ENCODE measurements around the gene PDLIM3.

The PDLIM3 gene

DNA sequence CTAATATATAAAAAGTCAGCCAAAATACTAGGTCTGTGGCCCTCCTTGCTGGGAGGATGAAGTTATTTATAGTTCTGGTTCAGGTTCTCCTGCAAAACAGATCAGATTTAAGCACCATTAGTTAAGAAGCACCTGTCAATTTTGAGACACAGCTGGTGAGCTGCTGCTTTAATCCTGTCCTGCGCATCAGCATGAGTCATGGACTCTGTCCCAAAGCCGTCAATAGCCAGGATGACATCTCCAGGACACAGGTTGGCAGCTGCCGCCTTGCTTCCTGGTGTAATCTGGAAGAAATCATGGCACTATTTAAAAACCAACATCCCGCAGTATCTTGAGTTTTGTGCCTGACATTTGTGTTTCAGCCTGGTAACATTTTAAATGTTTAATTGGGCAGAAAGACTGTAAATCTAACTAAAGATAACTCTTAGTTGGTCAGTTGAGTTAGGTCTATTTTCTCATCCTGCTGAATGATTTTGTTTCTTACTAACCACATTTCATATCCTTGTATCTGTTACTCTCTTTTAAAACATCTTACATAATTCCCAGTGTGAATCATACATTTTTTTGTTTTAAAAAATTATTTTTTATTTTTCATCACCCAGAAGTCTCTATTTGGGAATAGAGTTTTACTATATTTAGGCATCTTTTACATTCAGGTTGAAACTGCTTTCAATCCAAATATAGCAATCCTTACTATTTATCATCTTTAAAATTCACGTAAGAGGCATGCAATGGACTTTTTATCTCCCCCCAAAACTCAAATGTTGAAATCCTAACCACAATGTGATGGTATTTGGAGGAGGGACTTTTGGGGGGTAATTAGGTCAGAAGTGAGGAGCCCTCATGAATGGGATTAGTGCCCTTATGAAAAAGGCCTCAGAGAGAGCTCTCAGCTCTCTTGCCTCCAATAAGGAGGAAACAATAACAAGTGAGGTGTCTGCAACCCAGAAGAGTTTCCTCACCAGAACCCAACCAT lies 10.1 kb downstream of the PDLIM3 start:
- no peaks in the 10 kb centered on the region for H3K79me1 ChIP-seq (replicated peaks; ENCODE audit: low read length, poor library complexity, severe bottlenecking)
- H2BK12ac ChIP-seq (ENCODE audit: low read length in 2 of 2), result no peak overlapping the region
- H3K4ac ChIP-seq (ENCODE audit: low read depth in 1 of 2, low read length in 2 of 2), result no peak overlapping the region
- no peak overlapping the region for H3K4me2 ChIP-seq (ENCODE audit: low read length, poor library complexity, severe bottlenecking)
- no peak overlapping the region for H2BK15ac ChIP-seq (ENCODE audit: low read depth, poor library complexity, severe bottlenecking)
- no peak overlapping the region for H3K23ac ChIP-seq (ENCODE audit: low read length in 2 of 2)
- no peak overlapping the region for H3K18ac ChIP-seq (ENCODE audit: low read depth in 1 of 2, low read length in 2 of 2)
- H2BK5ac ChIP-seq (ENCODE audit: low read depth, low read length, poor library complexity, severe bottlenecking), result no peak overlapping the region
- peaks cover 4 to 9% of the 10 kb centered on the region in 2 experiments for H3K27me3 ChIP-seq (ENCODE audit: control insufficient read depth in 1 of 2, insufficient read depth in 1 of 2, low read length in 2 of 2)
- peaks cover 14% of the 10 kb centered on the region for H3K9me3 ChIP-seq (ENCODE audit: control insufficient read depth, low read length)
- no peak overlapping the region for H4K91ac ChIP-seq (ENCODE audit: low read length)
- H3K4me1 ChIP-seq (ENCODE audit: control insufficient read depth, insufficient read depth, low read depth, low read length), result no peaks in the 10 kb centered on the region
- DNase-seq, result peak; percentile 36
- H2AFZ ChIP-seq (ENCODE audit: low read depth, low read length), result no peak overlapping the region
- H3K4me3 ChIP-seq (ENCODE audit: insufficient read depth in 1 of 2, low read depth in 1 of 2, low read length in 2 of 2), result no peak overlapping the region
- 79% methylated on average over 4 of the region's 5 CpGs for WGBS
- H3K36me3 ChIP-seq (ENCODE audit: control insufficient read depth in 1 of 2, insufficient read depth in 2 of 2, low read depth in 1 of 2, low read length in 2 of 2), result no peaks in the 10 kb centered on the region
- no peak overlapping the region for H3K27ac ChIP-seq (ENCODE audit: low read length, poor library complexity, severe bottlenecking)
- H2BK120ac ChIP-seq (ENCODE audit: low read depth, low read length), result no peak overlapping the region
- H3K9ac ChIP-seq (ENCODE audit: low read length), result no peak overlapping the region
- H4K8ac ChIP-seq (ENCODE audit: low read length), result no peak overlapping the region
- H2AK5ac ChIP-seq (ENCODE audit: low read length, severe bottlenecking), result no peak overlapping the region
- no peak overlapping the region for H3K14ac ChIP-seq (ENCODE audit: low read length in 2 of 2)

DNA sequence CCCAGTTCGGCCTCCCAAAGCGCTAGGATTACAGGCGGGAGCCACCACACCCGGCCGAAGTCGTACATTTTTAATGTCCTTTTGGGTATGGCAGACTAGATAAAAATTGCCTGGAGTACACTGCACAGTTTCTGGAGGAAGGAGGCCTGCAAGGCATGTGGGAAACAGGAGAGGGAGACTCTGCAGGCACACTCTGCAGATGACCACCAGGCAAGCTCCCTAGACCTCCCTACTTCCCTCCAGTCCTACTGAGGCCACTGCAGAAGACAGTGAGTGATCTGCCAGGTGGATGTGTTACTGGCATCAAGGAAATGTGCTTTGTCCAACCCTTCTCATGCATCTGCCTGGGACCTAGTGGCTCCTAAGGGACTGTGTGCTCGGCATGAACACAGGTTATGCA lies 11.4 kb downstream of the PDLIM3 start:
- H3K4me2 ChIP-seq (ENCODE audit: low read length, poor library complexity, severe bottlenecking), result no peak overlapping the region
- H3K9me3 ChIP-seq (ENCODE audit: control insufficient read depth, low read length), result peaks cover 14% of the 10 kb centered on the region
- no peak overlapping the region for H4K8ac ChIP-seq (ENCODE audit: low read length)
- H3K18ac ChIP-seq (ENCODE audit: low read depth in 1 of 2, low read length in 2 of 2), result no peak overlapping the region
- H3K27ac ChIP-seq (ENCODE audit: low read length, poor library complexity, severe bottlenecking), result no peak overlapping the region
- no peaks in the 10 kb centered on the region for H3K27me3 ChIP-seq (ENCODE audit: control insufficient read depth in 1 of 2, insufficient read depth in 1 of 2, low read length in 2 of 2)
- no peak for DNase-seq
- no peak overlapping the region for H2BK120ac ChIP-seq (ENCODE audit: low read depth, low read length)
- no peak overlapping the region for H3K4me3 ChIP-seq (ENCODE audit: insufficient read depth in 1 of 2, low read depth in 1 of 2, low read length in 2 of 2)
- no peak overlapping the region for H2AK5ac ChIP-seq (ENCODE audit: low read length, severe bottlenecking)
- H3K14ac ChIP-seq (ENCODE audit: low read length in 2 of 2), result no peak overlapping the region
- H2BK5ac ChIP-seq (ENCODE audit: low read depth, low read length, poor library complexity, severe bottlenecking), result no peak overlapping the region
- H3K79me1 ChIP-seq (replicated peaks; ENCODE audit: low read length, poor library complexity, severe bottlenecking), result no peaks in the 10 kb centered on the region
- no peak overlapping the region for H3K23ac ChIP-seq (ENCODE audit: low read length in 2 of 2)
- no peaks in the 10 kb centered on the region for H3K4me1 ChIP-seq (ENCODE audit: control insufficient read depth, insufficient read depth, low read depth, low read length)
- no peaks in the 10 kb centered on the region for H3K36me3 ChIP-seq (ENCODE audit: control insufficient read depth in 1 of 2, insufficient read depth in 2 of 2, low read depth in 1 of 2, low read length in 2 of 2)
- H2AFZ ChIP-seq (ENCODE audit: low read depth, low read length), result no peak overlapping the region
- no peak overlapping the region for H4K91ac ChIP-seq (ENCODE audit: low read length)
- H3K9ac ChIP-seq (ENCODE audit: low read length), result no peak overlapping the region
- H3K4ac ChIP-seq (ENCODE audit: low read depth in 1 of 2, low read length in 2 of 2), result no peak overlapping the region
- H2BK12ac ChIP-seq (ENCODE audit: low read length in 2 of 2), result no peak overlapping the region
- H2BK15ac ChIP-seq (ENCODE audit: low read depth, poor library complexity, severe bottlenecking), result no peak overlapping the region
- WGBS, result 84% methylated on average over 7 of the region's 7 CpGs

DNA sequence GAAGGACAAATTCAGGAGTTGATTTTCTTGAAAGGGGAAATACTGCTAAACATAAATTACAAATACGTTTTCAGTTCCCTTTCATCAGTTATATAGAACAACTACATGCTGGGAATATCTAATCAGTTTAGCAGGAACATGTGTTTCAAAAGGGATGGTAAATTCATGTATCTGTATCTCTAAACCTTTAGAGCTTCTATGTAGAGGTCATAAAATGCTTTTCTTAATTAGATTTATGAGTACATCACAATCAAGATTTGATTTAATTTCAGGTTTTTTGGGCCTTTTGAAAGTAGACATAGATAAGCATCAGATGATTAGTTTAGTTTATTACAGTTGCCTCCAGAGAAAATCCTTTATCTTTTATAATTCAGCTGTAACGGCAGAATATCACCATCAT lies 12.9 kb downstream of the PDLIM3 start:
- H4K91ac ChIP-seq (ENCODE audit: low read length), result no peak overlapping the region
- no peak overlapping the region for H2BK120ac ChIP-seq (ENCODE audit: low read depth, low read length)
- DNase-seq, result no peak
- no peak overlapping the region for H3K4ac ChIP-seq (ENCODE audit: low read depth in 1 of 2, low read length in 2 of 2)
- no peaks in the 10 kb centered on the region for H3K4me1 ChIP-seq (ENCODE audit: control insufficient read depth, insufficient read depth, low read depth, low read length)
- no peaks in the 10 kb centered on the region for H3K79me1 ChIP-seq (replicated peaks; ENCODE audit: low read length, poor library complexity, severe bottlenecking)
- no peak overlapping the region for H3K14ac ChIP-seq (ENCODE audit: low read length in 2 of 2)
- H3K36me3 ChIP-seq (ENCODE audit: control insufficient read depth in 1 of 2, insufficient read depth in 2 of 2, low read depth in 1 of 2, low read length in 2 of 2), result no peaks in the 10 kb centered on the region
- H3K18ac ChIP-seq (ENCODE audit: low read depth in 1 of 2, low read length in 2 of 2), result no peak overlapping the region
- no peak overlapping the region for H2BK5ac ChIP-seq (ENCODE audit: low read depth, low read length, poor library complexity, severe bottlenecking)
- H2BK12ac ChIP-seq (ENCODE audit: low read length in 2 of 2), result no peak overlapping the region
- no peak overlapping the region for H2BK15ac ChIP-seq (ENCODE audit: low read depth, poor library complexity, severe bottlenecking)
- H3K4me2 ChIP-seq (ENCODE audit: low read length, poor library complexity, severe bottlenecking), result no peak overlapping the region
- H2AFZ ChIP-seq (ENCODE audit: low read depth, low read length), result no peak overlapping the region
- H3K23ac ChIP-seq (ENCODE audit: low read length in 2 of 2), result no peak overlapping the region
- no CpG with 5 or more reads among the region's 2 CpGs for WGBS
- H3K9me3 ChIP-seq (ENCODE audit: control insufficient read depth, low read length), result peaks cover 14% of the 10 kb centered on the region
- no peaks in the 10 kb centered on the region for H3K27me3 ChIP-seq (ENCODE audit: control insufficient read depth in 1 of 2, insufficient read depth in 1 of 2, low read length in 2 of 2)
- H4K8ac ChIP-seq (ENCODE audit: low read length), result no peak overlapping the region
- H3K9ac ChIP-seq (ENCODE audit: low read length), result no peak overlapping the region
- no peak overlapping the region for H3K27ac ChIP-seq (ENCODE audit: low read length, poor library complexity, severe bottlenecking)
- H3K4me3 ChIP-seq (ENCODE audit: insufficient read depth in 1 of 2, low read depth in 1 of 2, low read length in 2 of 2), result no peak overlapping the region
- H2AK5ac ChIP-seq (ENCODE audit: low read length, severe bottlenecking), result no peak overlapping the region

GRCh38 chr4:185520119-185520518 lies 15.2 kb downstream of the PDLIM3 start:
- Histone ChIP-seq H2AK5ac (ENCODE audit: low read length, severe bottlenecking) (no peak overlapping the region), H4K91ac (ENCODE audit: low read length) (no peak overlapping the region)

More at GRCh38 chr4:185520119-185520518, 15.2 kb downstream of the PDLIM3 start:
- Histone ChIP-seq H3K79me1 (replicated peaks; ENCODE audit: low read length, poor library complexity, severe bottlenecking) (no peaks in the 10 kb centered on the region), H3K27me3 (ENCODE audit: control insufficient read depth in 1 of 2, insufficient read depth in 1 of 2, low read length in 2 of 2) (no peaks in the 10 kb centered on the region), H3K4me2 (ENCODE audit: low read length, poor library complexity, severe bottlenecking) (no peak overlapping the region), H2BK120ac (ENCODE audit: low read depth, low read length) (no peak overlapping the region), H3K4me3 (ENCODE audit: insufficient read depth in 1 of 2, low read depth in 1 of 2, low read length in 2 of 2) (no peak overlapping the region), H3K27ac (ENCODE audit: low read length, poor library complexity, severe bottlenecking) (no peak overlapping the region), H2BK12ac (ENCODE audit: low read length in 2 of 2) (no peak overlapping the region), H4K8ac (ENCODE audit: low read length) (no peak overlapping the region), H2BK15ac (ENCODE audit: low read depth, poor library complexity, severe bottlenecking) (no peak overlapping the region), H3K23ac (ENCODE audit: low read length in 2 of 2) (no peak overlapping the region), H2AFZ (ENCODE audit: low read depth, low read length) (no peak overlapping the region), H3K9me3 (ENCODE audit: control insufficient read depth, low read length) (no peaks in the 10 kb centered on the region), H3K36me3 (ENCODE audit: control insufficient read depth in 1 of 2, insufficient read depth in 2 of 2, low read depth in 1 of 2, low read length in 2 of 2) (no peaks in the 10 kb centered on the region), H2BK5ac (ENCODE audit: low read depth, low read length, poor library complexity, severe bottlenecking) (no peak overlapping the region), H3K18ac (ENCODE audit: low read depth in 1 of 2, low read length in 2 of 2) (no peak overlapping the region), H3K4me1 (ENCODE audit: control insufficient read depth, insufficient read depth, low read depth, low read length) (no peaks in the 10 kb centered on the region), H3K14ac (ENCODE audit: low read length in 2 of 2) (no peak overlapping the region), H3K9ac (ENCODE audit: low read length) (no peak overlapping the region), H3K4ac (ENCODE audit: low read depth in 1 of 2, low read length in 2 of 2) (no peak overlapping the region)
- WGBS, result 69% methylated on average over 2 of the region's 4 CpGs
- DNase-seq, result peak; percentile 65

Data from mesenchymal stem cell (in vitro differentiated cells and primary cell).